ENCODE data around the gene ADPRHL1. TPM values are rescaled to one million over a fixed set of nuclear protein-coding genes. Genes with fewer than 3 reads are reported as not detected.
"Not testable (repeated sequence)": the region's sequence is repeated elsewhere in the genome, so short reads cannot be mapped to it uniquely, and the experiment has no call there.

The ADPRHL1 gene
- total and polyA plus RNA-seq, 2 donors (not counting 3 experiments of a cell fraction or from before 2014, with no cell fraction given) = 0.52 to 0.97 TPM

DNA sequence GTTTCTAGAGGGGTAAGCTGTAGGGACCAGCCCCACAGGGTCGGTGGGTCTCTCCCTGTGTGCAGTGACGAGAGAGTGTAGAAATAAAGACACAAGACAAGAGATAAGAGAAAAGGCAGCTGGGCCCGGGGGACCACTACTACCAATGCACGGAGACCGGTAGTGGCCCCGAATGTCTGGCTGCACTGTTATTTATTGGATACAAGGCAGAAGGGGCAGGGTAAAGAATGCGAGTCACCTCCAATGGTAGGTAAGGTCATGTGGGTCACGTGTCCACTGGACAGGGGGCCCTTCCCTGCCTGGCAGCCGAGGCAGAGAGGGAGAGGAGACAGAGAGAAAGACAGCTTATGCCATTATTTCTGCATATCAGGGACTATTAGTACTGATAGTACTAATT is 2.9 kb downstream of the ADPRHL1 start:
- H3K9me1 ChIP-seq (replicated peaks; ENCODE audit: control insufficient read depth, extremely low read depth, insufficient read depth, low read length); BruUV-seq (replicated peaks); H3K36me3 ChIP-seq (ENCODE audit: control insufficient read depth in 2 of 2, extremely low read depth in 1 of 2, insufficient read depth in 2 of 2, low read length in 2 of 2); H4K20me1 ChIP-seq (replicated peaks; ENCODE audit: control insufficient read depth, extremely low read depth, insufficient read depth, low read length); H3K4me3 ChIP-seq (replicated peaks in 1 of 3; ENCODE audit: insufficient read depth in 1 of 3, low read depth in 1 of 3, low read length in 3 of 3); H3K4me1 ChIP-seq (ENCODE audit: control insufficient read depth, extremely low read depth, insufficient read depth, low read length); DNase-seq (ENCODE audit: low read depth, low spot score); H3K27me3 ChIP-seq (ENCODE audit: control insufficient read depth in 2 of 2, insufficient read depth in 2 of 2, low read length in 2 of 2); H3K9ac ChIP-seq (replicated peaks; ENCODE audit: extremely low read depth, insufficient read depth, low read length); FAIRE-seq; H3K9me3 ChIP-seq (replicated peaks; ENCODE audit: control insufficient read depth, insufficient read depth, low read length); H3K27ac ChIP-seq (ENCODE audit: insufficient read depth, low read depth, low read length); H3K79me2 ChIP-seq (ENCODE audit: control insufficient read depth, insufficient read depth, low read length); intact Hi-C loops (cut with micrococcal nuclease); dilution Hi-C loops (cut with MboI; ENCODE audit: extremely low pct_ligation_motif_present, low sequenced_read_pairs); POLR2A ChIA-PET; H3K4me2 ChIP-seq (ENCODE audit: insufficient read depth, low read length); H2AFZ ChIP-seq (ENCODE audit: low read depth, low read length): not testable (repeated sequence)
- CTCF ChIA-PET = interaction anchor here (2.3 kb wide), 1 partner anchor 508 kb away, joined by 7 read pairs; no protein-coding TSS in a partner anchor

GRCh38 chr13:113449693-113450347 is 3.5 kb downstream of the ADPRHL1 start:
- BruUV-seq (replicated peaks) = TSS peak; percentile 49
- H4K20me1 ChIP-seq (replicated peaks; ENCODE audit: control insufficient read depth, extremely low read depth, insufficient read depth, low read length) = no peaks in the 10 kb centered on the region
- no peaks in the 10 kb centered on the region for H3K9me3 ChIP-seq (replicated peaks; ENCODE audit: control insufficient read depth, insufficient read depth, low read length)
- H3K4me3 ChIP-seq (replicated peaks in 1 of 3; ENCODE audit: insufficient read depth in 1 of 3, low read depth in 1 of 3, low read length in 3 of 3) = peak overlapping the region in 2 of 3 experiments; percentile 7 to 37
- FAIRE-seq = no peak
- ChIA-PET POLR2A (no interaction called here), CTCF (interaction anchor here (2.3 kb wide), 1 partner anchor 507 kb away, joined by 7 read pairs; no protein-coding TSS in a partner anchor)
- H2AFZ ChIP-seq (ENCODE audit: low read depth, low read length) = peak overlapping the region; percentile 76
- TF ChIP-seq GATA2 (IDR thresholded peaks at IDR 0.05; ENCODE audit: insufficient read depth, insufficient read length, low read depth, low read length) (no peak), FOS (IDR thresholded peaks at IDR 0.05; ENCODE audit: borderline replicate concordance, insufficient read depth, low read length) (no peak), JUN (IDR thresholded peaks at IDR 0.05; ENCODE audit: borderline replicate concordance, insufficient read depth, insufficient read length, low read depth) (no peak), CTCF (IDR thresholded peaks at IDR 0.05; ENCODE audit: extremely low read depth in 1 of 2, insufficient read depth in 1 of 2, low read depth in 1 of 2, low read length in 2 of 2) (no peak), POLR2AphosphoS5 (IDR thresholded peaks at IDR 0.05; ENCODE audit: insufficient read depth, low read depth, low read length) (no peak), MYC (IDR thresholded peaks at IDR 0.05; ENCODE audit: low read depth, low read length) (no peak), MAX (IDR thresholded peaks at IDR 0.05; ENCODE audit: insufficient read depth, insufficient read length) (no peak), EZH2 (IDR thresholded peaks at IDR 0.05; ENCODE audit: borderline replicate concordance, low read depth, low read length, severe bottlenecking) (no peak), POLR2A (IDR thresholded peaks at IDR 0.05; ENCODE audit: low read depth, low read length) (no peak)
- no peak overlapping the region for H3K9ac ChIP-seq (replicated peaks; ENCODE audit: extremely low read depth, insufficient read depth, low read length)
- H3K4me2 ChIP-seq (ENCODE audit: insufficient read depth, low read length) = peak overlapping the region; percentile 46
- no peaks in the 10 kb centered on the region for H3K27me3 ChIP-seq (ENCODE audit: control insufficient read depth in 2 of 2, insufficient read depth in 2 of 2, low read length in 2 of 2)
- no peaks in the 10 kb centered on the region for H3K79me2 ChIP-seq (ENCODE audit: control insufficient read depth, insufficient read depth, low read length)
- H3K27ac ChIP-seq (ENCODE audit: insufficient read depth, low read depth, low read length) = peak overlapping the region; percentile 16
- intact Hi-C loops (cut with micrococcal nuclease) (no loop called here), dilution Hi-C loops (cut with MboI; ENCODE audit: extremely low pct_ligation_motif_present, low sequenced_read_pairs) (no loop called here)
- H3K36me3 ChIP-seq (ENCODE audit: control insufficient read depth in 2 of 2, extremely low read depth in 1 of 2, insufficient read depth in 2 of 2, low read length in 2 of 2) = no peaks in the 10 kb centered on the region
- no peak for DNase-seq (ENCODE audit: low read depth, low spot score)
- no peaks in the 10 kb centered on the region for H3K9me1 ChIP-seq (replicated peaks; ENCODE audit: control insufficient read depth, extremely low read depth, insufficient read depth, low read length)
- H3K4me1 ChIP-seq (ENCODE audit: control insufficient read depth, extremely low read depth, insufficient read depth, low read length) = peaks cover 4% of the 10 kb centered on the region

All from endothelial cell of umbilical vein (primary cell).